DMS53 (cell line): Measurements from ENCODE around the gene NDUFV1.

Experiments used
- DNase-seq: peaks from one replicate; lab custom pipeline; 2025; lab: John Stamatoyannopoulos, UW

NDUFV1 gene

GRCh38 chr11:67627812-67628624, 21.3 kb downstream of the NDUFV1 start:
- DNase-seq, result no peak

- peak; percentile 55 for DNase-seq
These were observed 22.1 kb downstream of the NDUFV1 start for GRCh38 chr11:67628710-67629385.

- DNase-seq, result peak; percentile 96
These were observed 22.9 kb downstream of the NDUFV1 start, which contains the start of gene NUDT8 for GRCh38 chr11:67629386-67630227. Gene NUDT8, minus strand, starts transcription at chr11:67629937. Its CDS starts 26 bp downstream, at chr11:67629911.

DNA sequence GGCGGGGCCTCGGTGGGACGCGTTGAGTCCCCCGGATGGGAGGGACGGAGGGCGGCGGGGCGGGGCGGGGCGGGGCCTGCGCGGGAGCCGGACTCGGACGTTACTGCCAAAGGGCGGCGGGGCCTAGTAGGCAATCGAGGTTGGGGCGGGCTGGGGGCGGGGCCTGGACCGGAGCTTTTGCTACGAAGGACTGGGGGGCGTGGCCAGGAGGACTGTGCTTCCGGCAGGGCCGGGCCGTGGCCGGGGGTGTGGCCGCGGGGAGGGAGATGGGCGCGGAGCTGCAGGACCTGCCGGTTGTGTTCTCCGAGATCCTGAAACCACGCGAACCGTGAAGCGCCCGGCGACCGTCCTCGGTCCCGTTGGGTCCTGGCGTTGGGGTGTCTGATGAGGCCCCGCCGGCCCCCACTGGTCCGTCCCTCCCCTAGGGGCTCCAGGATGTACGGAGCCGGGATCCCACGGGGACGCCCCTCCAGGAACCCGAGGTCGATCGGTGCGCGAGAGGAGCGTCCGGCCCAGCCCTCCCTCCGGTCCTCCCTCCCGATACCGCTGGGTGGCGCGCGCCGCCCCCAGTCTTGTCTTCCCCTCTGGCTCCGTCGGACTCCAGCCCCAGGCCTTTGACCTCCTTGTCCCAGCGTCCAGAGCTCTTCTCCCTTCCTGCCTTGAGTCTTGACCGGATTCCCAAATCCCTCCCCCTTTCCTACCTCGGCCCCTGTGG, 23.6 kb downstream of the NDUFV1 start:
- DNase-seq, result peak; percentile 100

GRCh38 chr11:67630943-67631331, 24.2 kb downstream of the NDUFV1 start:
- DNase-seq, result no peak

GRCh38 chr11:67631411-67631810, 24.7 kb downstream of the NDUFV1 start:
- DNase-seq, result no peak

- no peak for DNase-seq
These were observed 25.1 kb downstream of the NDUFV1 start for GRCh38 chr11:67631853-67632174.

- peak; percentile 75 for DNase-seq
These were observed 25.6 kb downstream of the NDUFV1 start for GRCh38 chr11:67632175-67632981.

DNA sequence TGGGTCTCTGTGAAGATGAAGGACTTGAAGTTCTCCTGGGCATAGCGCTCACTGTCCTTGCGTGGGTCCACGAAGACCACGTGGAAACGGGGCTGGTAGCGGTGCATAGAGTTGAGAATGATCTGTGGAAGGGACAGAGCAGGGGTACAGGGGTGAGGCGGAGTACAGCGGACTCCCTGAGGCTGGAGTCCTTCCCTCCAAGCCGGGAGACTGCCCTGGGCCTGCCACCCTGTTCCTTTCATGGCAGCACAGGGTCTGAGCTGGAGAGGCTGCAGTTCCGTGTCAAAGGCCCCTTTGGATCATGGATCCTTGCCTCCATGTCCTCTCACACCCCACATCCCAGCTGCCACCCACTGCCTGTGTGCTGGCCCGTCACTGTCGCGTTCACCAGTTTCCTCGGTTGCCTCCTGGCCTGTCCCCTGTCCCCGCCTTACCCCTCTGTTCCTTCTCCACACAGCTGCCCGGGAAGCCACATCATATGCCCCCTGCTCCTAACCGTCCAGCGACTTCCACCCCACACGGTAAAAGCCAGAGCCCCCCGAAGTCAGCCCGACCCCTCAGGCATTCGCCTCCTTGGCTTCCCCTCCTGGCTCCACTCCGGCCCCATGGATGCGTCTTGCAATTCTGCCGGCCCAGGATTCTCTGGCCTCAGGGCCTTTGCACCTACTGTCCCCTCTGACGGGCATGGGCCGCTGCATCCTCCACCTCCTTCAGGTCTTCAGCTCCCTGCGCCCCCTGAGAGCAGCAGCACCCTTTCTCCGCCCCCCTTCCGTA, 26.4 kb downstream of the NDUFV1 start:
- DNase-seq, result no peak

GRCh38 chr11:67633758-67634365, 27.1 kb downstream of the NDUFV1 start:
- DNase-seq, result no peak

DNA sequence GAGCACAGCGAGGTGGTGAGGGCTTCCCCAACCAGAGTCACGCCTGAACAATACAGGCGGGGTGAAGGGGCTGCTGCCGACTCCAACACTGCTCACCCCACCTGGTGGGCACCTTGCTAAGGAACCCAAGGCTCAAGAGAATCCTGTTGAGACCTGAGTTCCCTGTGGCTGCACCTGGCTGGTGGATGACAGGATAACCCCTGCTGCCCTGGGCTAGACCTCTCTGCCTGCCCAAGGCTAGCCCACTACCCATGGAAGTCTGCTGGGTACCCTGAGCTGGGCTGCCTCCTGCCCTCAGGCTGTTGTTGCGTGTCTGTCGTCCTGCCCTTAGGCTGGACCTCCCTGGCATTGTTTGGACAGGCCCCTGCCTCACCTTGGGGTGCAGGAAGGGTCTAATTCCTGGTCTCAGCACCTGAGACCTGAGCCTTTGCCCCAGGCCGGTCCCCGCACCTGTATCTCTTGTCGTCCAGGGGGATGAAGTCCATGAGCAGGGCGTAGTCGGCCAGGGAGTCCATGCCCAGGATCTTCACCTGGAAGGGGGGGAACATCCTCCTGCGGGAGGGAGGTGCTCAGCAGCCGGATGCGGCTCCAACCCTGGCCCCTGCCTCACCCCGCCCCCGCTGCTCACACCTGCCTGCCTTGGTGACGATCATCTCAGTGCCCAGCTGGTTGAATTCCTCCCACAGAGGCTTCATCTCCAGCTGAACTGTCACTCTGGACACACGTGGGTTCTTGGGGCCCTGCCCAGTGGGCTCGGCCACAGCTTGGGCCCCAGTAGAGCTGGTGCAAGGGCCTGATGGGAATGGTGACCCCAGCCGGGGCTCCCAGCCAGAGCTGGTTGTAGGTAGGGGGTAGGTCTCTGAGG, 27.9 kb downstream of the NDUFV1 start:
- peak; percentile 92 for DNase-seq

- DNase-seq, result no peak
These were observed 28.4 kb downstream of the NDUFV1 start for GRCh38 chr11:67635231-67635521.

DNA sequence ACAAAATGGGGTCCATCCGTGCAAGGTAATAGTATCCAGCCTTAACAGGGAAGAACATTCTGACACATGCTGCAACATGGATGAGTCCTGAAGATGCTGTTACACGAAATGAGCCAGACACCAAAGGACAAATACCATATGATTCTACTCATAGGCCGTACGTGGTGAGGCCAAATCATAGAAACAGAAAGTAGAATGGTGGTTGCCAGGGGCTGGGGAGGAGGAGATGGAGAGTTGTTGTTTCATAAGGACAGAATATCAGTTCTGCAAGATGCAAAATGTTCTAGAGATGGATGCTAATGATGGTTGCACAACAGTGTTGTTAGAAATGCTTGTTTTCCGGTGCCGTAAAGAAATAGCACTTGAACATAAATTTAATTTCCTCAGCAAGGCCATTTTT, 30.2 kb downstream of the NDUFV1 start:
- DNase-seq, result no peak

GRCh38 chr11:67637441-67637840, 30.7 kb downstream of the NDUFV1 start:
- DNase-seq, result peak; percentile 44

GRCh38 chr11:67638535-67639437, 32.0 kb downstream of the NDUFV1 start:
- no peak for DNase-seq

- DNase-seq, result no peak
These were observed 32.7 kb downstream of the NDUFV1 start, which contains the start of gene TBX10 for GRCh38 chr11:67639438-67639859. Gene TBX10, minus strand, starts transcription at chr11:67639763. Its CDS starts 291 bp downstream, at chr11:67639472.

GRCh38 chr11:67640021-67640757, 33.5 kb downstream of the NDUFV1 start:
- DNase-seq, result peak; percentile 93
